GM19324 (cell line): Measurements from ENCODE around the gene MTCL1.

Experiments
- ATAC-seq: cut with Tn5 transposase; IDR thresholded peaks from one replicate; pipeline ENCODE4 v1.9.1; 2021; ENCODE audit warnings: mild to moderate bottlenecking, moderate library complexity; ENCODE audit not compliant: unreplicated experiment, low FRiP score

The MTCL1 gene

DNA sequence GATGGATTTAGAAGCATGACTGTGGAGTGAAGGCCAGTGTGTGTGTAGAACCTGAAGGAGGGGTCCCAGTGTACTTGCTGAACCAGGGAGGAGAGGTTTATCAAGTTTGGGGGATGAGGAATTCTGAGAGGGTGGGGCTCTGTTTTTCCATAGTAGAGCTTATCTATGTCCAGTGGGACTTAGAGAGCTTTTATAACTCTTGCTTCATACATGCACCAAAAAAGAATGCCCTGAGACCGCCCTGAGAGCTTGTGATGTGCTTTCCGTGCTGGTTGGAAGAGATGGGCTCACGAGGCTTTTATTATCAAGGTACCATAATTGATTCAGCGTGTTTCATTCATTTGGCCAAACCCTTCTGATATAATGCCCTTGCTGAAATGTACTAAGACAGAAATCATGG is 100.2 kb downstream of the MTCL1 start:
- ATAC-seq, result no peak

DNA sequence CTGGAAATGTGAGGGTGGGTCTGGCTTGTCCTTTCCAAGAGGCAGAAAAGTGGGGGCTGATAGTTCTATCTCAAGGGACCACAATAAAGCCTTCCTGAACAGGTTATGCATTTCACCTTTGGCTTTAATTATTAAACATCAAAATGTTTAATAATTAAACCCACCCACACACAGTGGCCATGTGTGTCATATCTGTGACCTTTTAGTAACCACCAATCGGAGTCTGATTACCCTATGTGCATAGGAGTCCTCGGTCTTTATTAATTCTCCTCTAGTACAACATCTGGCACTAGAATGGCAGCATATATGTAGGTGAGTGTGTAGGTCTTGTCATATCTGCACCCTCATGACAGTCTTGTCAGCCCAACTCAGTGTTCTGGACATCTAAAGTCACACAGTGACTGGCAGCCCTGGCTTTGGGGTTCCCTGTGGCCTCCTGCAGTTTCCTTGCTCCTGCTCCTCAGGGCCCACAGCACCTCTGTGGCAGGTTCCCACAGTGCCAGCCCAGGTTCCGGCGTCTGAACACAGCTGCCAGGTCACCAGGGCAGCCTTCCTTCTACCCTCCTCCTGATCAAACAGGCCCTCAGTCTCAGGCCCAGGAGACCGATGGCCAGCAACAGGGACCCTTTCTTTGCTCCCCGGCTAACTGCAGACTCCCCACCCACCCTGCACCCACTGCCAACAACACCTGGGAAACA is 100.9 kb downstream of the MTCL1 start:
- ATAC-seq, result no peak

DNA sequence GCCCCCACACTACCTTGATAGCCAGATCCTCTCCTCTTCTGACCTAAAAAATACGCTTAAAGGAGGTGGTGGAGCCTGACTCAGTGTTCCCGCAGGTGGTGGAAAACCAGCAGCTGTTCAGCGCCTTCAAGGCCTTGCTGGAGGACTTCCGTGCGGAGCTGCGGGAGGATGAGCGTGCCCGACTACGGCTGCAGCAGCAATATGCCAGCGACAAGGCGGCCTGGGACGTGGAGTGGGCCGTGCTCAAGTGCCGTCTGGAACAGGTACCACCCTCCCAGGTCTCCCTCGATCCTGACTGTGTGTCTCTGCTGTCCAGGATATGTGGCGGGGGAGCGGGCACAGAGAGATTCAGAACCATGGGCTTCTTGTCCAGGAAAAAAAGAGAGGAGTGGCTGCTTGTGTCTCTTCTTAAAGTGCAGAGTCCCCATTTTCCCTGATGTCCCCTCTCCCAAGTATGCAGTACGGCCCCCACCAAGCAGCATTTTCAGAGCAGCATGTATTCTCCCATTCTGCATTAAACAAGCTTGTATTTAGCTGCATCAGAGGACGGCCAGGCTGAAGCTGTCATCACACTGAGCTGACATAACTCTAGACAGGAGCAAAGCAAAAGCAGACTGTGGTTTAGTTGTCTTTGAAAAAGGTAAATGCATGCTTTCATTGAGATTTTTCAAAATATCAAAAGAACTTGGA is 101.6 kb downstream of the MTCL1 start:
- no peak for ATAC-seq

DNA sequence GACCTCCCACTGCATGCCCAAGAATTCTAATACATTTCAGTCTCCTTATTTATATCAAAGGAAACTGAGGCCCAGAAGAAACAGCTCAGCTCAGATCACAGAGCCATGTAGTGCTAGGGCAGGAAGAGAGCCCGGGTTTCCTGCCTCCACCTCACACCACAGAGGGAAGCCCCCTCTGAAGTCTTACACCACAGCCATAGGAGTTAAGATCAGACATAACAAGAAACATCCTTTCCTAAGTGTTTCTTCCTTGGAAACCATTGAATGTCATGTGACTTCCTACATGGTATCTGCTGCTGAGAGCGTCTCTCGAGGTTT is 102.1 kb downstream of the MTCL1 start:
- ATAC-seq, result no peak

DNA sequence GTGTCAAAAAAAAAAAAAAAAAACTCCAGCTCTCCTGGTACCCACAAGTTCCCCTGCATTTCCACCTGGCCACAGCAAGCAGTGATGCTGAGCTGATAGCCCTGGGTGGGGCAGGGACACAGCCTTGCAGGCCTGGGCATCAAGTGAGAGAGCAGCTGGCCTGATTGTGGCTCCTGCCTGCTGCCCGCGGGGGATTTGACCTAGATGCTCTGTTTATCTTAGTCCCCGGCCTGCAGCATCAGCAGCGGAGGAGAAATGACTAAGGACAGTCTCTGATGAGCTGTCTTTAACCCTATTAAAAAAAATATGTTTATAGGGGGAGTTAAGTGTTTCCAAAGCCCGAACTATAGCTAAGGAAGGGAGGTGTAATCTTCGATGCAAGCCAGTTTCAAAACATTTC is 102.6 kb downstream of the MTCL1 start:
- no peak for ATAC-seq

DNA sequence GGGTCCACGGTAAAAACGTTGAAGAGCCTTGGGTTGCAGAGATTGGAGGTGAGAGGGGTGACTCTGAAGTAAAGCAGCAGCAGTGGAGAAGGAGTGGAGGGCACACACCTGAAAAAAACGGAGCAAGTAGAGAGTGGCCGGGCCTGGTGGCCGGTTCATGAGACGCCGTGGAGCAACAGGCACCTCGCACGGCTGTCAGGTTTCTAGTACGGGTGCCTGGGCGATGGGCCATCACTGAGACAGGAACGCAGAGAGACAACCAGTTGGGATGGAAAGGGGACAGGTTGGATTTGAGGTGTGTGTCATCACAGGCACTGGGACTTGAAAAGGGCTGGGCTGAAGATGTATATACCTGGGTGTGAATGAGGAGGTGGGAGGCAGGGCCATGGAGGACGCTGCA is 104.2 kb downstream of the MTCL1 start:
- ATAC-seq, result no peak

DNA sequence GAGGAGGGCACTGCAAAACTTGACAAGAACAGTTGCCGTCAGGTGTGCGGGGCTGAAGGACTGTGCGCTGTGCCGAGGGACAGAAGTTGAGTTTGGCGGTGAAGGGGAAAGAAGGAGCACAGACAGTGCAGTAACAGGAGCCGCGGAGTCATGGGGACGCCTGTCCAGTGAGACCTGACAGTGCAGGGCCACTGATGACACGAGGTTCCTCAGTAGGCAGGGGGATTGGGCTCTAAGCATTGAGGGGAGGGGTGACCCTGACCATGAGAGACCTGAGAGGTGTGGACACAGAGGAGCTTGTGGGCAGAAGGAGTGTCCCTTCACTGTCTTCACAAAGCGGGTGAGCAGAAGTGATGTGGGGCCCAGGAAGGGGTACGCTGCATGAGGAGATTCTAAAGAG is 104.8 kb downstream of the MTCL1 start:
- ATAC-seq, result no peak

DNA sequence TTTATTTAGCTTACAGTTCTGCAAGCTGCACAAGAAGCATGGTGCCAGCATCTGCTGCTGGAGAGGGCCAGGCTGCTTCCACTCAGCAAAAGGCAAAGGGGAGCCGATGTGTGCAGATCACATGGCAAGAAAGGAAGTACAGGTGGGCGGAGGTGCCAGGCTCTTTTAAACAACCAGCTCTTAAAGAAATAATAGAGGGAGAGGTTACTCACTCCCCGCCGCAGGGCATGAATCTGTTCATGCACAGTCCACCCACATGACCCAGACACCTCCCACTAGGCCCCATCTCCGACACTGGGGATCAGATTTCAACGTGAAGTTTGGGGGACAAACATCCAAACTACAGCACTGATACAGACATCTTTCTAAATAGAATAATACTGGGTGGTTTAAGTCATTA is 105.8 kb downstream of the MTCL1 start:
- no peak for ATAC-seq

DNA sequence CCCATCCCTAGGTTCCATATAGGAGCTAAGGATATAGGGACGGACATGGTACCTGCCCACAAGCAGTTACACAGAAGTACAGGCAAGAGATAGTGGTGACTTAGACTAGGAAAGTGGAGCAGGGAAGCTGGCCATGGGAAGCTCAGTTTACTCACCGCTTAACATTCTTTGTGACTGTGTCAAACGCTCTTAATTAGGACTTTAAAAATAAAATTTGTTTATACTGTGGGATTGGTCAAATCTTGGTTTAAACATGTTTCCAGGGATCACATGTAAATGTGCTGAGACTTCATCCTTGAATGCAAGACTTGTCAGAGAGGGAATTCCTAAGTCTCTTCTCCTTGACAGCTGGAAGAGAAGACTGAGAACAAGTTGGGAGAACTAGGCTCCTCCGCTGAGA is 107.3 kb downstream of the MTCL1 start:
- ATAC-seq, result no peak

DNA sequence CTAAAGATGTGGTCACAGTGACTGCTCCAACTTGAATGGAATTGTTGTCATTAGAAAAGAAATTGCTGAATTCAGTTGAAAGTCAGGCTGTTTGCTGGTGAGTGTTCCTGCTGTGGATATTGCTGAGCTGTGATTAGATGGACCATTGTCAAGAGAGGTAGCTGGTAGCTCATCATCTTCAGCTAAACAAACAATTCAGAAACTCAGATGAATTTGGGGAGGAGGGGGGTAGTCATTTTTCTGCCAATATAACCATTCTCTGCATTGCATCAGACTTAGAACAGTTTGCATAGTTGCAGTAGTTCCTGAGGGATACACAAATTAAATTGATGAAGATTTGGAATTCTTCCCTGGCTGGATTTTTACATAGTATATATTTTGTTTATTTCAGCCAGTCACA is 108.3 kb downstream of the MTCL1 start:
- no peak for ATAC-seq

DNA sequence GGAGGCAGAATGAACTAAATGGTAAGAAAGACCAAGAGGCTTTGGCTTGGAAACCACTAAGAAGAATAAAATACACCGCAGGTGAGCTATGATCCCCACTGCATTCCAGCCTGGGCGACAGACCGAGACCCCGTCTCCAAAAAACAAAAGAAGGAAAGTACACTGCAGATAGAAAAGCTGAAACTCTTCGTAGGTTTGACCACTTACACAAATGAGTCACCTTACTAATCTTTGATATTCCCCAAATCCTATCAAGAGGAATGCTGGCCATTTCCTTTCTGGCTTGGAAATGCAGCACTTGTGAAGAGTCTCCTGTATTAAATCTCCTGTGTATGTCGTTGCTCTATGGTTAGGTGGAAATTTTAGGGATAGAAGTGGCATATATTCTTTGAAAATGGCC is 108.8 kb downstream of the MTCL1 start:
- no peak for ATAC-seq

DNA sequence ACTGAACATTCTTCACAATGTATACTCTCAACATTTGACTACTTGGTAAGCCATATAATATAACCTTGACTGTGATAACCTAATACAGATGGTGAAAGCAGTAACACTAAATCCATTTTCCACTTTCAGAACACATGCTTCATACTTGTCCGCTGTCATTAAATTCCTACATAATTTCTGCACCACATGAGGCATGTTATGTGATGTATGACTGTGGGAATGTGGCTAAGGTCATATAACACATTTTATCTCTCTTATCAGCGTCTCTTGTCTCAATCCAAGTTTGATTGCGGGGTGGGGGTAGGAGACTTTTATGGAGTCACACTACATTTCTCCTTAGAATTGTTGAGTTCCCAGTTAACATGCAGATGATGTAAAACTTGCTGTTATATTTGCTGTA is 110.9 kb downstream of the MTCL1 start:
- ATAC-seq, result no peak

DNA sequence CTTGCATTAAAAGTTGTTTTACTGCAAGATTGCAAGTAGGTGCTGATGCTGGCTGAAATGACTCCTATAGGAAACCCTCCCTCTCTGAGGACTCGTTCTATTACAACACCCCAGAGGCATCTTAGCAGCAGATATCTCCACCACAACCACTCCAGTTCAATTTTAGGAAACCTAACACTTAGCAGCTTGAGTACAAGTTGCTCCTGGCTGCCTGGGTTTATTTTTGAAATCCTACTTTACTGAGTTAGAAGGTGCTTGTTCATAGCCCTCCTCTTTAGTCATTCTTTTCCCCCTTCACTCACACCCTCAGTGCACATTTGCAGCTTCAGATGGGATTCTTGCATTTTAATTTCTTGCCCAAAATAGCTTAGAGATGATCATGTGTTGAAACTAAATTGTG is 111.5 kb downstream of the MTCL1 start:
- ATAC-seq, result no peak

DNA sequence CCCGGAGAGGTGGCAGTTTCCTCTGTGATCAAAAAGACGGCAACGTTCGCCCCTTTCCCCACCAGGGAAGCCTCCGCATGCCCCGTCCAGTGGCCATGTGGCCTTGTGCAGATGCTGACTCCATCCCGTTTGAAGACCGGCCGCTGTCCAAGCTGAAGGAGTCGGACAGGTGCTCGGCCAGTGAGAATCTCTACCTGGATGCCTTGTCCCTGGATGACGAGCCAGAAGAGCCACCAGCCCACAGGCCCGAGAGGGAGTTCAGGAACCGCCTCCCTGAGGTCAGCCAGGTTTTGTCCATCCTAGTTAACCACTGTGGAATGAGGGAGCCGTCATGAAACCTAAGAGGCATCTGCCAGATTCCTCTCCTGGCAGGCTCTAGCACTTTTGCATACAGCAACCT is 113.6 kb downstream of the MTCL1 start:
- no peak for ATAC-seq

DNA sequence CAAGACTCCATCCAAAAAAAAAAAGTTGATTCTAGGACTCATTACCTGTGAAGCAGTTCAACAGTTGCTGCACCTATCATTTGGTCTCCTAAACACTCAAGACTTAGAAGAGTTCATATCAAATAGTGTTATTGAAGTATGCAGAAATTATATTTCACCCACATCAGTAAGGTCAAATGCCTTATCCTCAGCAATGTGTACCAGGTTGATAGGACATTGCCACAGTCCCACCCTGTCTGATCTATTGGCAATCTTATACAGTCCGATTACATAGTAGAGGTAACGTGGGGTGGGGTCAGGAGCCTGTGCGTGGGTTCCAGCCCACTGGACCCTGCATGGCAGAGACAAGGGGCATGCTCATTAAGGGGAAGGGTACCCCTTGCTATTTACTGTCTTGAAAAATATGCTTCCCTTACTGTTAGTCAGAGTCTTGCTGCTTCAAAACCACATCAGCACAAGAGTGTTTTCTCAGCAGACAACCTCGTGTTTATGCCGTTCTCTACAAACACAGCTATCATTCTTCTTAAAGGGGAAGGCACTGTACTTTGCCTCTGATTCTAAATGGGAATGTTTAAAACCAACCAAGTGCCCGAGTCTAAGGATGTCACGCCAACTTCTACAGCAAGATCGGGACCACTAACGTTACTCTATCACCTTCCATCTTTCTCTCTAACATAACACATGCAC is 115.2 kb downstream of the MTCL1 start:
- no peak for ATAC-seq

DNA sequence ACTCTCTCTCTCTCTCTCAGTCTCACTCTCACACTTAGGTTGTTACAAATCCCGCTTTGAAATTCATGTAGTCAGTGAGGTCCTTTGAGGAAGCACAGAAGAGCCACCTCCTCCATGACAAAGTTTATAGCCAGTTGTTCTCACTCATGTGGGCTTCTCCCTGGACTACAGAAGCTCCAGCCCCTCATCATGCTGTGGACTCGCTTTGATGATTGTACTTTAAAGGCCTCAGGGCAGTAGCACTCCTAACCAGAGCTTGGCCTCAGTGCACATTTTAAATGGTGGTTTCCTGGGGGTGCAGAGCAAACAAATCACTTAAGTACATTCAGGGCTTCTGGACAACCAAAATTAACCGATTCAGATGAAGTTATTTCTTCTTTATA is 115.7 kb downstream of the MTCL1 start:
- ATAC-seq, result no peak

DNA sequence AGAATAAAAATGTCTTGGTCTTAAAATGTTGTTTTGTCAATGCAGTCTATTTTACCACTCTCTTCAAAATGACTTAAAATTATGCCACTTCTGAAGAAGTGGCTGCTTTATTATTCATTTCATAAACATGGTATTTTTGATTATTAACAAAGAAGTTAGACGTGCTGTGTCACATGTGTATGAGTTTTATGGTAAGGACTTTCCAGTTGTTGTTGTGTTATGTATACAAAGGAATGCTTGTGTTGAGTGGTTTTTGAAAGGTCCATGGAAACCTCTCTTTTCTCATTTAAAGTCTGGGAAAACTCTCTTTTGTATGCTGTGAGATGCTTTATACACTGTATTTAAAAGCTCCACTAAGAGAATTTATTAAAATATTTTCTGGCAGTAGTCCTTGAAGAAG is 116.2 kb downstream of the MTCL1 start:
- no peak for ATAC-seq

DNA sequence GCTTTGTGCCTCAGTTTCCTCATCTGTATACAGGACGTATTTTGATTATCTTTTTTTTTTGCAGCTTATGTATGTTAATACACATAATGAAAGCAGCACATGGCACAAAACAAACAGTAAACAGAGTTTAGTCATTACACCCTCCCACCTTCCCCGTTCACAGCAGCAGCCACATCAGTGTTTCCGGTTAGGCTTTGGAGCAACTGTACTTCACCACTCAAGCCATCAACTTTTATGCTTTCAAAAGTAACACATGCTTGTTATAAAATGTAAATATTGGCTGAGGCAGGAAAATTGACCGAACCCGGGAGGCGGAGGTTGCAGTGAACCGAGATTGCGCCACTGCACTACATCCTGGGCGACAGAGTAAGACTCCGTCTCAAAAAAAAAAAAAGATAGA is 117.3 kb downstream of the MTCL1 start:
- no peak for ATAC-seq

DNA sequence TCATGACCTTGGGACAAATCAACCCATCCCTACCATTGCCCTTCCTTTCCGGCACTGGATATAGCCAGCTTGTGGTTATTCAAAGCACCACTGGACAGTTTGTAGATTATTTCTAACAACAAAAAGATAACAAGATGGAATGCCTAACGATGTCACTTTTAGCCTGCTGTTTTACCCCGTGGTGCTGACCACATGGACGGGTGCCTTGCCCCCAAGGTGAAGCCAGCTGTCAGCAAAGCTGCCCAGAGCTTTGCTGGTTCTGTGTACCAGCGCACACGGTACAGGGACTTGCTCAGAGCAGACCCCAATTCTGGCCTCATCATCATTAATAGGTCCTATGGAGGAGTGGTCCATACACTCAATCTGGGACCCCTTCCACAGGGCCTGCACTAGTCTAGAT is 118.2 kb downstream of the MTCL1 start:
- ATAC-seq, result no peak

DNA sequence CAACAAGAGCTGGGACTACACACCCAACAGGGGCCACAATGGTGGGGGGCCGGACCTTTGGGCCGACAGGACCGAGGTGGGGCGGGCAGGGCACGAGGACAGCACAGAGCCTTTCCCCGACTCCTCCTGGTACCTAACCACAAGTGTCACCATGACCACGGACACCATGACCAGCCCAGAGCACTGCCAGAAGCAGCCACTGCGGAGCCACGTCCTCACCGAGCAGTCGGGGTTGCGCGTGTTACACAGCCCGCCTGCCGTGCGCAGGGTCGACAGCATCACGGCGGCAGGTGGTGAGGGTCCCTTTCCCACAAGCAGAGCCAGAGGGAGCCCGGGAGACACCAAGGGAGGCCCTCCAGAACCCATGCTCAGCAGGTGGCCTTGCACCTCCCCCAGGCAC is 119.5 kb downstream of the MTCL1 start:
- ATAC-seq, result no peak

DNA sequence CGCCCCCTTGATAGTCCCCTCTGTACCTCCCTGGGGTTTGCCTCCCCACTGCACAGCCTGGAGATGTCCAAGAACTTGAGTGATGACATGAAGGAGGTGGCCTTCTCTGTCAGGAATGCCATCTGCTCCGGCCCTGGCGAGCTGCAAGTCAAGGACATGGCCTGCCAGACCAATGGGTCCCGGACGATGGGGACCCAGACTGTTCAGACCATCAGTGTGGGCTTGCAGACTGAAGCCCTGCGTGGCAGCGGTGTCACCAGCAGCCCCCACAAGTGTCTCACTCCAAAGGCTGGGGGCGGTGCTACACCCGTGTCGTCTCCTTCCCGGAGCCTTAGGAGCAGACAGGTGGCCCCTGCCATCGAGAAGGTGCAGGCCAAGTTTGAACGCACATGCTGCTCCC is 119.9 kb downstream of the MTCL1 start:
- ATAC-seq, result no peak

DNA sequence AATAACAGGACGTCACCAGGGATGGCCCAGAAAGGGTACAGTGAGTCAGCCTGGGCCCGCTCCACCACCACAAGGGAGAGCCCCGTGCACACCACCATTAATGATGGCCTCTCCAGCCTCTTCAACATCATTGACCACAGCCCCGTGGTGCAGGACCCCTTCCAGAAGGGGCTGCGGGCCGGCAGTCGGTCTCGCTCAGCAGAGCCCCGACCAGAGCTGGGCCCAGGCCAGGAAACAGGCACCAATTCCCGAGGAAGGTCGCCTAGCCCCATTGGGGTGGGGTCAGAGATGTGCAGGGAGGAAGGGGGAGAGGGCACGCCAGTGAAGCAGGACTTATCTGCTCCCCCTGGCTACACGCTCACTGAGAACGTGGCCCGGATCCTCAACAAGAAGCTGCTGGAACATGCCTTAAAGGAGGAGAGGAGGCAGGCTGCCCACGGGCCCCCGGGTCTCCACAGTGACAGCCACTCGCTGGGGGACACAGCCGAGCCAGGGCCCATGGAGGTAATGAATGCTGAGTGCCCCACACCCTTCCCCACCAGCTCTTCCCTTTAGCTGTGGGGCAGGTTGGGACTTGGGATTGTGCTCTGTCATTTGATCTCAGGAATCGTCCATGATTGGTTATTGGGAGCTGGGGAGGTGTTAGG is 120.5 kb downstream of the MTCL1 start:
- ATAC-seq, result no peak
